Measurements from ENCODE around the gene PPIA.

PPIA gene

DNA sequence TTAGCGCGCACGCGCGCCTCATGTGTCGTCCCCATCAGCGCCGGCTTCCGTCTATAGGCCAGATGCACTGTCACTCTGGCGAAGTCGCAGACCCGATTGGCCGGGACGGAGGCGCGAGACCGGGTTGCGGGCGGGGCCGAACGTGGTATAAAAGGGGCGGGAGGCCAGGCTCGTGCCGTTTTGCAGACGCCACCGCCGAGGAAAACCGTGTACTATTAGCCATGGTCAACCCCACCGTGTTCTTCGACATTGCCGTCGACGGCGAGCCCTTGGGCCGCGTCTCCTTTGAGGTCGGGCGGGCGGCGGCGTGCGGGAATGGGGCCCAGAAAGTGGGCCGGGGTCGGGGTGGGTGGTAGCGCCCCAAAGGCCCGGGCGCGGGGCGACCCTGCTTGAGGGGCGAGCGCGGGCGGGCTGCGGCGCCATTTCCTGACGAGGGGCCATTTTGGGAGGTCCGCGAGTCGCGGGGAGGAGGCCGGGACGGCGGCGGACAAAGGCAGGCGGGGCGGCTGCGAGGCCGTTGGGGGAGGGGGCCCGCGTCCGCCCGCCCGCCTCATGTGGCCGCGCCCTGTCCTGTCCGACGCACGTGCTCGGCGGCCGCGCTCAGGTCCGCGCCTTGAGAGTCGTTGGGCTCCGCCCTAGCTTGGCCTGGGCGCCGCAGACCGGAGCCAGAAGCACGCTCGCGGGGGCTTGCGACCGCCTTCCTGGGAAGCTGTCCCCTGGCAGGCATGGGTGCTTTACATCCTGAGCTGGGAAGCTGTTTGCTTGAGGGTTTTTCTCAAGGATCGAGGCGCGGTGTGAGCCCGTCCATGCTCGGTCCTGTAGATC is at the start of gene PPIA:
TSS of gene PPIA (plus strand) at position 178 of the 825 bp plus-strand sequence. CDS start at position 222, 44 bp downstream.
- DNase-seq (ENCODE audit: low spot score), result peak; percentile 99

DNA sequence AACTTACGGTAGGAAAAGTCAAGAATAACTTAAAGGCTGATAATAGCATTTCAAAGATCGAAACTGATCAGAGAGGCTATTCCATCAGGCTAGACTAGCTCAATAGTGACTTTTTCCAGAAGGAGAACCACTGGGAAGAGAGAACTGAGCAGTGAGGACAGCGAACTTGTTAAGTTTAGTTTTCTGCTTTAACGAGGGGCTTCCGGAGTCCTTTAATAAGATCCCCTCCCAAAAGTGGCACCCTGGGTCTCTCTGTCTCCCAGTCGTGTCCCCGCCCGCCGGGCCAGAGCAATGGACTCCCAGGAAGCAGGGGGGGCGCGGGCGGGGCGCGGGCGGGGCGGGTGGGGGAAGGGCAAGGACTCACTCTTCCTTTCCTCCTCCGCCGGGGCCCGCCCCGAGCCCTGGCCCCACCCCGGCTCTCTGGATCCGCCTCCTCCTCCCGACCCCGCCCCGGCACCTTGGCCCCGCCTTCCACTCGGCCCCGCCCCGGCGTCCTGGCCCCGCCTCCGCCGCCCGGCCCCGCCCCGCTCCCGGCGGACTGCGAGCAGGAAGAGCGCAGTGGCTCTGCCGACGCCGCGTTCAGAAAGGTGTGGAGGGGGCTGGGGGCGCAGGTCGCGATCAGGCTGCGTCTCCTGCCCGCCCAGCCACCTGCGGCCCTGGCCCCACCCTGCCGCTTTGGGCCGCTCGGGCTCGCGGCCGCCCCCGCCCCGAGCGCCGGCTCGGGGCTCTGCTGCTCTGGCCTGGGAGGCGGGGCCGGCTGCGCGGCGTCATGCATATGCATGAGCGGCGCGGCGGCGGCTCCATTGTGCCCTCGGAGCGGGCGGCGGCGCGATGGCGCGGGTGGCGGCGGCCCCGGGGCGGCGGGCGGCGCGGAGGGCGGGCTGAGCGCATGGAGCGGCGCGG is 48.2 kb upstream of the PPIA start, which contains the start of gene ZMIZ2:
TSS of gene ZMIZ2 (plus strand) at position 803 of the 903 bp plus-strand sequence. CDS start 7,403 bp downstream, outside the sequence.
- DNase-seq (ENCODE audit: low spot score), result peak; percentile 92

DNA sequence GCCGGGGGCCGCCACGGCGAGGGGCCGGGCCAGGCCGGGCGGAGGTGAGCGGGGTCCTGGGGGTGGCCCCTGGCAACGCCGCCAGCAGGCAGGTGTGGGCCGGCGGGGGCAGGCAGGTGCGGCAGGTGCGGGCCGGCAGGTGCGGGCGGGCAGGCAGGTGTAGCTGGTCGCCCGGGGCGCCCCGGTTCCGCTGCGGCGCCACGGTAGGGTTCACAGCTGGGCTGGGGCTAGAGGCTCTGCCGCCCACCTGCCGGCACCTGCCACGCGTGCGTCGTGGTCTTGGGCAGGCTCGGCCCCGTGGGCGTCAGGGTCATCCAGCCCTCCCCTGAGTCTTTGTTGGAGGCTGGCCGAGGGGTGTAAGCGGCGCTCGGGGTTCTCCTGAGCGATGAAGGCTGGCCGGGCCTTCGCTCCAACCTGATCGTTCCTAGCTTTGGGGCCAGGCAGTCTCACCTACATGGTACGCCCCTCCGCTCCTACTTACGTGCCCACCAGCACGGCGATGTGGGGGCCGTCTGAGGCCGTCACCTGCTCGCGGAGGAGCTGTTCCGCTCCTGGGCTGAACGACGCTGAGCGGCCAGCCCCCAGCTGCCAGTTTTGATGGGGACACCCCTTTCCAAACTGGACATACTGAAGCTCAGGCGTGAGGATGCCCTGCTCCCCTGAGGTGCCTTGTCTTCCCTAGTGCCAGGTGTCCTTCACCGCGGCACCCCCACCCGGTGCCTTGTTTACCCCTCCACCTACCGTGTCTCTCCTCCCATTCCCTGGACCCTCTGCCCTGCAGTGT is 47.3 kb upstream of the PPIA start:
- DNase-seq (ENCODE audit: low spot score), result peak; percentile 55

DNA sequence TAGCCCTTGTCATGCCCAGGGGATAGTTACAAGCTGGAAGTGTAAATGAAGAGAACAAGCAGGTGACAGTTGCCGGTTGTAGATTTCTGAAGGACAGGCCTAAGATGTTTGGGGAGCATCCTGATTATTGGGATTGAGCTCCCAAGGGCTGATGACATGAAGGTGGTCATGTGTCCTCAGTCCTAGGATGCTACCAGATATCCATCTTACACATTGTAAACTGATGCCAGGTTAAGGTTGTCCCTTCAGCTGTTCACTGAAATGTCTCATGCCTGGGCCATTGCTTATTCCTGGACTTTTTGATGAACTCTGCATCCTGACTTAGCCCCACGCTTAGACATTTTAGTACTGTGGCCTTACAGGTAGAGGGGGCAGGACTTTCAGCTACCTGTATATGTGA is 46.5 kb upstream of the PPIA start:
- DNase-seq (ENCODE audit: low spot score), result no peak

DNA sequence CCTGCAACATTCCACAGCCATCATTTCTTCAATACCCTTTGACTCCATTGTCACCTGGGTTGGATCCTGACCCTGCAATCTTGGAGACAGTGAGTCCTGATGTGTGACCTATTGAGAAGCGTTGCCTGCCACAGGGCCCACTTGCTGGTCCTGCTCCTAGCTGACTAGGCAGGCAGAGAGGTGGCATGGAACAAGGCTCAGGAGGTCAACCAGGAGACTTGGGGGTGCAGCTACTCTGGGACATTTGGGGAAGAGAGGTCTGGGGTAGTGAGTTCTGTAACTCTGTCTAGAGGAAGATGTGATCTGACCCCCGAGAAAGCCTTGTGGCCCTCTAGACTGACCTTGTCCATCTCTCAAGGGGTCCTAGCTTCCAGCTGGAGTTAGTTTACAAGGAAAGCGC is 46.1 kb upstream of the PPIA start:
- no peak for DNase-seq (ENCODE audit: low spot score)

DNA sequence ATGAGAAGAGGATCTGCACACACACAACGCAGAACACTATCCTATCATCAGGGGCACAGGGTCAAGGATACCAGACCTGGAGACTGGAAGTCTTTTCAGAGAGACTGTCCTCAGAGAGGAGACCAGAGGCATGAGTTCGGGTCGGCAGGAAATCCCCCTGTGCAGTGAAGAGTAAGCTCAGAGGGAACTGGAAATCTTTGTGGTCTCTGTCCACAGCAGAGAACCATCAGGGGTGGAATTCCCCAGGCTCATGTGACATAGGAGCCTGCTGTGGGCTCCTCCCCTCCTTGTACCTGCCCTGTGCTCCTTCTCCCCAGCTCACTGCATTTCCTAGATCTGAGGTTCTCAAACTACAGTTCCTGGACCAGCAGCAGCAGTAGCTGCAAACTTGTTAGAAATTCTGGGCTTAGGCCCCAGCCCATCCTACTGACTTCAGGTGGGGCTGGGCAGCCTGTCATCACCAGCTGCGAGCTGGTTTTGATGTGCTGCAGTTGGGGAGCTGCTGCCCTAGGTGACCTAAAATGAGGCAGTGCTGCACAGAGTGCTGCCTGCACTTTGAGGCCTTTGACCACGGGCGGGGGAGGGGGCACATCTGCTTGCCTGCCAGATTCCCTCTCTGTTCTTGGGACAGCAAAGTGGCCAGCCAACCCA is 45.4 kb upstream of the PPIA start:
- no peak for DNase-seq (ENCODE audit: low spot score)

DNA sequence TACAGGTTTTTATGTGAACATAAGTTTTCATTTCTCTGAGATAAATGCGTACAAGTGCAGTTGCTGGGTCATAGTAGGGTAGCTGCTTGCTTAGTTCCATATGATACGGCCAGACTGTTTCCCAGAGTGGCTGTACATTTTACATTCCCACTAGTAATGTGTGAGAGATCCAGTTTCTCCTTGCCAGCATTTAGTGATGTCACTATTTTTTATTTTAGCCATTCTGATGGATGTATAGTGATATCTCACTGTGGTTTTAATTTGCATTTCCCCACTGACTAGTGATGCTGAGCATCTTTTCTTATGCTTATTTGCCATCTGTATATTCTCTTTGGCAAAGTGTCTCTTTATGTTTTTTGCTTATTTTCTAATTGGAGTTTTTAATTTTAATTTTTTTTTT is 43.7 kb upstream of the PPIA start:
- DNase-seq (ENCODE audit: low spot score), result no peak

DNA sequence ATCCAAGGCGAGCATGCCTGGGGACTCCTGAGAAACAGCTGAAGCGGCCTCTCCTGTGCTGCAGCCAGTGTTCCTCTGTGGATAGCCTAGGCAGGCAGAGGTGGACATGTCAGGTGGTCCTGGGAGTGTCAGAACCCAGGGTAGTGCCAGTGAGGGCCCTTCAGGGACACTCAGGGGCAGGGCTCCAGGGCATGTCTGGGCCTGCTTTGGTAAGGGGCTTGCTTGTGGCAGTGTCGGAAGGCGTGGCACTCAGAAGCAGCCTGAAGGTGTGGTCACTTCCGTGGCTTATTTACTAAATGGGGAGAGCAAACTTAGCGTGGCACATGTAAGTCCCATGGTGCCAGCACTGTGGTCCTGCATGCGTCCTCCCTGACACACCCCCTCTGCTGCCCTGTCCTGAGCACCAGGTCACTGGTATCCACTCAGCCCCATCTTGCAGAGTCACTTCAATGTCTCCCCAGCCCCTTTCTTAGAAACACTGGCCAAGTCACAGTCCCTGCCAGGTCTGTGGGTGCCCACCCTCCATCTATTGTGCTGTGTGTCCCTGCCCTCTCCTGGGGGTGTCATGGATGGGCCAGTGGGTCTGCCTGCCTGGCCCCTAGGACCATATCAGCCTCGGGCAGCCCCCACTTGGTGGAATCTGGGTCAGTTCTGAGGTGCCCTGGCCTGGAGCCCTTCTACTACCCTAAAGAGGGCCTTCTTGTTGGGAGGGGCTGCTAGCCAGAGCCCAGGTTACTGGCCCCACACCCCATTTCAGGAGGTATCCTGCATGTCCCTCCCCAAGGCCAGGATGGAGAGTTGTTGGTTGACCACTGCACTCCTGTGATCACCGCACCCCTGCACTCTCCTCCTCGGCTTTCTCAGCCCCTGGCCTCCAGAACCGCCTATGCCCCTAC is 41.4 kb upstream of the PPIA start:
- no peak for DNase-seq (ENCODE audit: low spot score)

DNA sequence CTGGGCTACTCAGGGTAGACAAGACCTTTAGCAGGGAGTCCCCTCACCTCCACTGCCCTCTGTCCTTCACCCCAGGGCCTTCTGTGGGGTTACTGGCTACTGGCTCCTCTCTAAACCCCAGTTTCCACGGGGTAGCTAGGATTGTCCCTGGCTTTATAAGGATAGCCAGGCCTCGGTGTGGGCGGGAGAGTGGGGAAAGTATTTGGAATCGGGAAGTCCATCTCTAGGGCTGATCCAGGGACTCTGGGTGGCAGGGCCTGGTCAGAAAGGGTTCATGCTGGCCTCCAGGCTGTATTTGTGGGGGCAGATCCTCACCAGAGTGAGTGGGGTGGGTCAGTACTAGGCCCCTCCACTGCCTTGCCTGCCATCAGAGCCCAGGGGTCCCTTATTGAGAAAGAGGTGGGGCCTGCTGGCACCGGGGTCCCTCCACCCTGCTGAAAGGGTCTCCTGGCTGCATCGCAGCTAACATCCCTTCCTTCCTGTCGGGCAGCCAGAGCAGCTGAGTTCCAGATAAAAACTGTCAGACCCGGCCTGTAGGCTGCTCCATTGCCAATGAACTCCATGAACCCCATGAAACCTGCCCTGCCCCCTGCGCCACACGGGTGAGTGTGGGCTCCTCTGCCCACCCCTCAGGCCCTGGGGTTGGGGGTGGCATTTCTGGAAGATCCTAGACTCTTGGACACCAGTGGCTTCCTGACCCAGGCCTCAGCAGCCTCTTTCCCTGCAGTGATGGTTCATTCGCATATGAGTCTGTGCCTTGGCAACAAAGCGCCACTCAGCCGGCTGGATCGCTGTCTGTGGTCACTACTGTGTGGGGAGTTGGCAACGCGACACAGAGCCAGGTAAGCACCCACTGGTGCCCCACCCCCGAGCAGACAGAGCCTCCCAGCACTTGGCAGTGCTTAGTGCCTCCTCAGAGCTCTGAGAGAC is 40.5 kb upstream of the PPIA start:
- no peak for DNase-seq (ENCODE audit: low spot score)

DNA sequence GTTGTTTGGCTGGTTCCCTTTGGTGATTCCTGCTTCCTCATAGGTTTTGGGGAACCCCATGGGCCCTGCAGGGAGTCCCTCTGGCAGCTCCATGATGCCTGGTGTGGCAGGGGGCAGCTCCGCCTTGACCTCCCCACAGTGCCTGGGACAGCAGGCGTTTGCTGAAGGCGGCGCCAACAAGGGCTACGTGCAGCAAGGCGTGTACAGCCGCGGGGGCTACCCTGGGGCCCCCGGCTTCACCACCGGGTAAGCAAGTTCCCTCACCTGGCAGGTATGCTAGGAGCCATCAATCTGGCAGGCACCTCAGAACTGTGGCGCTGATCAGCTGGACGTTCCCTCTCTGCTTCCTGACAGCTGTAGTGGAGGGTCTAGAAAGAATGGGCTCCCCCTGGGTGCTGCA is 39.6 kb upstream of the PPIA start:
- no peak for DNase-seq (ENCODE audit: low spot score)

DNA sequence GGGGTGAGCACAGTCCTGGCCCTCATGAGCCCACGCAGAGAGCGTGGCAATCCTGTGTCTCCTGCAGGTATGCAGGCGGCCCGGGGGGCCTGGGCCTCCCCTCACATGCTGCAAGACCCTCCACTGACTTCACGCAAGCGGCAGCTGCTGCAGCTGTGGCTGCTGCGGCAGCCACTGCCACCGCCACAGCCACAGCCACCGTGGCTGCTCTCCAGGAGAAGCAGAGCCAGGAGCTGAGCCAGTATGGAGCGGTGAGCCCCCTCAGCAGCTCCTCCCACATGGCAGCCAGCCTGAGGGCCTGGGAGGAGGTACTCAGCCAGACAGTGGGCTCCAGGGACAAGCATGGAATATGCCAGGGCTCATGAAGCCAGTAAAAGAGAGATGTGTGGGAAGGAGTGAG is 39.2 kb upstream of the PPIA start:
- DNase-seq (ENCODE audit: low spot score), result no peak

DNA sequence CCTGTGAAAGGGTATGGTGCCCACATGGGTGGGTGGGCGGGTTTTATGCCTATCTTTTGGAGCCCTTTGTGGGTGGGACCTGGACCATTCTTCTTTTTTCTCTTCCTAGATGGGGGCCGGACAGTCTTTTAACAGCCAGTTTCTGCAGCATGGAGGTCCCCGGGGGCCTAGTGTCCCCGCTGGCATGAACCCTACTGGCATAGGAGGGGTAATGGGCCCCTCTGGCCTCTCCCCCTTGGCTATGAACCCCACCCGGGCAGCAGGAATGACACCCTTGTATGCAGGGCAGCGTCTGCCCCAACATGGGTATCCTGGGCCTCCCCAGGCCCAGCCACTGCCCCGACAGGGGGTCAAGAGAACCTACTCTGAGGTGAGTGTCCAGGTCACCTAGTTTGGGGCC is 38.7 kb upstream of the PPIA start:
- DNase-seq (ENCODE audit: low spot score), result no peak

DNA sequence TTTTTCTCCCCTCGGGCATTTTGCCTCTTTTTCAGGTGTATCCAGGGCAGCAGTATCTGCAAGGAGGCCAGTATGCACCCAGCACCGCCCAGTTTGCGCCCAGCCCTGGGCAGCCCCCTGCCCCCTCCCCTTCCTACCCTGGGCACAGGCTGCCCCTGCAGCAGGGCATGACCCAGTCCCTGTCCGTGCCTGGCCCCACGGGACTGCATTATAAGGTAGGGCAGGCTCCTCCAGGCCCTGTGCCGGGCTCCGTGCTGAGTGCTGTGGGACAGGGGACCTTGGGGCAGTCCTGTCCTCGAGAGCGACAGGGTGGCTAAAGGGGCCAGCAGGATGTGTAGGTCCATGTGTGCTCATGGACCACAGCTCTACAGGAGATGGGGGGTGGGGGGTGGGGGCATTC is 37.2 kb upstream of the PPIA start:
- no peak for DNase-seq (ENCODE audit: low spot score)

DNA sequence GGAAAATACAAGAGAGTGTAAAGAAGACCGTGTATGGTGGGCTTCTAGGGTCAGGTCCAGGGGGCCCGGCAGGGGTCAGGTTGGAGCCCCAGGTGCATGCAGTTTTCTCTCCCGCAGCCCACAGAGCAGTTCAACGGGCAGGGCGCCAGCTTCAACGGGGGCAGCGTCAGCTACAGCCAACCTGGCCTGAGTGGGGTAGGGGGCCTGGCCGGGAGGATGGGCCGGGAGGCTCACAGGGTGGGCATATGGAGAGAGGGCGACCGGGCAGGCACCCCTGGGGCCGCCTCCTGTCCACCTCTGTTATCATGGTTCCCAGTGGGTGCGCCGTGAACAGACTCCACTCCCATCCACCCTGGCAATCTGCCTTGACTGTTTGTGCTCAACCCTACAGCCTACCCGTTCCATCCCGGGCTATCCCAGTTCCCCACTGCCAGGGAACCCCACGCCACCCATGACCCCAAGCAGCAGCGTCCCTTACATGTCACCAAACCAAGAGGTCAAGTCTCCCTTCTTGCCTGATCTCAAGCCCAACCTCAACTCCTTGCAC is 36.4 kb upstream of the PPIA start:
- DNase-seq (ENCODE audit: low spot score), result no peak

DNA sequence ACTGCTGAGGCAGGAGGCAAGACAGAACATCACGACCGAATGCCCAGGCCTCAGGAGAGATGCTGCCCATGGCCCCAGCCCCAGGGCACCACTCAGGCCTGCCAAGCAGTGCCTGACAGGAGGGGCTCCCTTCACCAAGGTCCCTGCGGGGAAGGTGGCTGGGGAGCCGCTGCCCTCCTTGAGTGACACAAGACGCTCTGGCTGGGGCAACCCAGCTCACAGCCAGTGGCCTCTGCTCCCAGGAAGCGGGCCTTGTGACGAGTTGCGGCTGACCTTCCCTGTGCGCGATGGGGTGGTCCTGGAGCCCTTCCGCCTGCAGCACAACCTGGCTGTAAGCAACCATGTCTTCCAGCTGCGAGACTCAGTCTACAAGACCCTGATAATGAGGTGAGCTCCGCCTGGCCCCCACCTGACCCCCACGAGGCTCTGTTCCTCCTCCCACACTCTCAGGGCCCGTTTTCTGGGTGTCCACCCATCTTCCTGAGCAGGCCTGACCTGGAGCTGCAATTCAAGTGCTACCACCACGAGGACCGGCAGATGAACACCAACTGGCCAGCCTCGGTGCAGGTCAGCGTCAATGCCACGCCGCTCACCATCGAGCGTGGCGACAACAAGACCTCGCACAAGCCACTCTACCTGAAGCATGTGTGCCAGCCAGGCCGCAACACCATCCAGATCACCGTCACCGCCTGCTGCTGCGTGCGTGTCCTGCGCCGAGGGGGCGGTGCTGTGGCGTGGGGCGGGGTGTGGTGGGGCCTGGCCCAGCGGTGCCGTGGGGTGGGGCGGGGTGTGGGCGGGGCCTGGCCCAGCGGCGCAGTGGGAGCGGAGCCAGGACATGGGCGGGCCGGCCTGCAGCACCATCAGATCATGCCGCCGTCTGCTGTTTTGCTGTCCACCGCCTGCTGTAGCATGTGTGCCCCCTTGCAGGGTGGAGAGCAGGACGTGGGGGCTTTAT is 35.0 kb upstream of the PPIA start:
- DNase-seq (ENCODE audit: low spot score), result peak; percentile 83

DNA sequence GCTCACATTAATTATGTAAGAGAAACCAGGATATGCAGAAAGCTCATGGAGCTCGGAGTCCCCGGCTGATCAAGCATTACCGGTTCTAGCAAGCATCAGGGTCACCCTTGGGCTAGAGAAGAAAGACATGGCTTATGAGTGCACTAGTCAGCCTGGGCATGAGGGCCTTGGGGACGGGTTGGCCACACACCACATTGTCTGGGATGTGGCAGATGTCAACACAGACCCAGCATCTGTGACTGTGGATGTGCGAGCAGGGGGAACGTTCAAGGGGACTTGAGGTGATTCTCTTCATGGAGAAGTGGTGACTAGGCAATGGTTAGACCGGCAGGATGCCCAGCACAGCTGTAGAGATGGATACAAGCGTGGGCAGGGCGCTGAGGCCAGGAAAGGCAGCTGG is 34.2 kb upstream of the PPIA start:
- DNase-seq (ENCODE audit: low spot score), result no peak

DNA sequence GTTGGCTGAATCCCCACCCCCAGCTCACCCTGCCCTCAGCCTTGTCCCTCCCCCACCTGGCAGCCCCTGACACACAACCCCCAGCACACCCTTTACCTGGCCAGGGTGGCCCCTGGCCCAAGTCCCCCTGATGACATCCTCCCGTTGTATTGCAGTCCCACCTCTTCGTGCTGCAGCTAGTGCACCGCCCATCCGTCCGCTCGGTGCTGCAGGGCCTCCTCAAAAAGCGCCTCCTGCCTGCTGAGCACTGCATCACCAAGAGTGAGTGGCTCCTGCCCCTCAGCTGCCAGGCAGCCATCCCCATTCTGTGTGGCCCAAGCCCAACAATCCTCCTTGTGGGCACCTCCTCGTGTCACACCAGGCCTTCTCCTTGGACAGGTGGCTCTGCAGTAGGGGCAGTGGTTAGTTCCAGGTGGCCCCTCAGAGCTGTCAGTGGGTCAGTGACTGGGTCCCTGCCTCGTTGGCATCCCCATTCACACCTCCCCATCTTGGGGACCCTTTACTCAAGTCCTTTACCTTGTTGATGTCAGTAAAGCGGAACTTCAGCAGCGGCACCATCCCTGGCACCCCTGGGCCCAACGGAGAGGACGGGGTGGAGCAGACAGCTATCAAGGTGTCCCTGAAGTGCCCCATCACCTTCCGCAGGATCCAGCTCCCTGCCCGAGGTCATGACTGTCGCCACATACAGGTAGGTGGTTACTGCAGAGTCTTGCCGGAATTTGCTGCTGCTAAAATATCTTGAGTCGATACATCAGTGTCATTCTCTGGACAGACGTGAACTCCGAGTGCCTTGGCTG is 33.6 kb upstream of the PPIA start:
- DNase-seq (ENCODE audit: low spot score), result no peak

Measured in SW480 (cell line).